ENCODE measurements around the gene RALGPS1.

RALGPS1 gene

DNA sequence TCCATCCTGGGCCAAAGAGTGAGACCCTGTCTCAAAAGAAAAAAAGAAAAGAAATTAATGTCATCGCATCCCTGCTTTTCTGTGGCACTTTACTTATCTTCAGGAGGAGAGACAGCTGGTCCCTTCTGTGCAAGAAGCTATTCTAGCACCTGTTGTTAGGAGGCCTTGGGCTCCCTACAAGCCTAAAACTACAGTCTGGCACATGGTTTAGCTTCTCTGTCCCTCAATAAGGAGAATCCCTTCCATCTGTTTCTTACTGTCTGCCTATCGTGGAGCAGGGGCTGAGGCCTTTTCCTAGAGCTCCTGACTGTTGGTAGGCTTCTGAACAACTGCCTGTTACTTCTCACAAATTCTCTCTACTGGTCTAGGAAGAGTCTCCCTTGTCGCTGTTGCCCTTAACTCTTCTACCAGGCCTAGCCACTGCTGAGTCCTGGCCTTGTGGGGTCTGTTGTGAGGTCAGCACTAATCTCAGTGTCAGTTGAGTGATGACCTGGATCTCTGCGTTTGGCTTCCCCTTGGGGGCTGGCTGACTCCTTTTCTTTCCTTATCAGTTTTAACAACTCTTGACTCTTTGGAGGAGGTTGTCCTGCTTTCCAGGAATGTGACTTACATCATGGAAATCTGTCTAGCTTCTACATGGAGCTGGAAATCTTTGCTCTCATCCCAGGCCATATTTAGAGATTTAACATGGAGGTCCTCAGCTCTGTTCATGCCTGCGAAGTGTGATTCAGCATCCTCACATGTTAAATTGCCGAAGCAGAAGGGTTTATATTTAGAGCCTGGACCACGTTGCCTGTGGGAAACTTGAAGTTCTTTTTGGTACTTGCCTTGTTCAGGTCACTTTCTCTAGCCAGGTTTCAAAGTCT is 344.3 kb downstream of the RALGPS1 start:
- no peak overlapping the region for H3K27ac ChIP-seq (ENCODE audit: low read depth, low read length)
- H3K79me2 ChIP-seq (ENCODE audit: control insufficient read depth, low read length), result no peaks in the 10 kb centered on the region
- no peak for TF ChIP-seq CTCF (IDR thresholded peaks at IDR 0.05; ENCODE audit: low read depth, low read length, poor library complexity, severe bottlenecking)
- TF ChIP-seq EZH2phosphoT487 (IDR thresholded peaks at IDR 0.05; ENCODE audit: borderline replicate concordance, low read length), result no peak
- H3F3A ChIP-seq (ENCODE audit: control insufficient read depth, insufficient read depth), result no peaks in the 10 kb centered on the region
- H3K27me3 ChIP-seq (ENCODE audit: control insufficient read depth, low read length), result peaks cover 7% of the 10 kb centered on the region; the same call in 1 of the 2 replicates
- H4K20me1 ChIP-seq (ENCODE audit: control insufficient read depth, insufficient read depth, low read depth, low read length), result no peaks in the 10 kb centered on the region
- no peaks in the 10 kb centered on the region for H3K4me1 ChIP-seq (ENCODE audit: control insufficient read depth, low read length)
- no peak overlapping the region for H3K4me3 ChIP-seq (ENCODE audit: low read length)
- H3K9me3 ChIP-seq (ENCODE audit: control insufficient read depth, insufficient read depth, low read length), result no peaks in the 10 kb centered on the region
- no peaks in the 10 kb centered on the region for H3K9me2 ChIP-seq (replicated peaks; ENCODE audit: control insufficient read depth, low read length)
- no peaks in the 10 kb centered on the region for H3K36me3 ChIP-seq (ENCODE audit: control insufficient read depth, low read length)
- no peak overlapping the region for H3K4me2 ChIP-seq (ENCODE audit: low read length)

DNA sequence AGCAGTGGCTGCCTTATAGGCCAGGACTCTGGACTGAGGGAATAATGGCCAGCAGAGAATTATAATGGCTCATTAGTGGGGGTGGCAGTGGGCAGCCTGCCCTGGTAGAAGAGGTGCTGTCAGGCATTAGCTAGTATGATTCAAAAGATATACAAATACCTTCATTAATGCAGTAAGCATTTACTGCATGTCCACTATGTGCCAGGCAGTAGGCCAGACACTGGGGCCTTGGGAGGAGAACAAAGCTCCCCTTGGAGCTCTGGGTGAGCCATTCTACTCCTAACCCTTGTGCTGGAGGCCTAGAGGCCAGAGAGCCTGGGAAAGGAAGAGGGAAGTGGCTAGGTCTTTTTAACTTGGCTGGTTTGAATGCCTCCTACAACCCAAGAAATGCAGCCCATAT is 348.0 kb downstream of the RALGPS1 start:
- H3K27me3 ChIP-seq (ENCODE audit: control insufficient read depth, low read length), result 0 out of 2 replicates have a peak, but pooled peaks cover 2% of the 10 kb centered on the region
- H4K20me1 ChIP-seq (ENCODE audit: control insufficient read depth, insufficient read depth, low read depth, low read length), result no peaks in the 10 kb centered on the region
- no peaks in the 10 kb centered on the region for H3K9me3 ChIP-seq (ENCODE audit: control insufficient read depth, insufficient read depth, low read length)
- no peaks in the 10 kb centered on the region for H3K36me3 ChIP-seq (ENCODE audit: control insufficient read depth, low read length)
- H3K4me1 ChIP-seq (ENCODE audit: control insufficient read depth, low read length), result no peaks in the 10 kb centered on the region
- no peaks in the 10 kb centered on the region for H3K79me2 ChIP-seq (ENCODE audit: control insufficient read depth, low read length)
- no peak overlapping the region for H3K4me3 ChIP-seq (ENCODE audit: low read length)
- no peak overlapping the region for H3K27ac ChIP-seq (ENCODE audit: low read depth, low read length)
- H3K9me2 ChIP-seq (replicated peaks; ENCODE audit: control insufficient read depth, low read length), result no peaks in the 10 kb centered on the region
- TF ChIP-seq EZH2phosphoT487 (IDR thresholded peaks at IDR 0.05; ENCODE audit: borderline replicate concordance, low read length), result no peak
- TF ChIP-seq CTCF (IDR thresholded peaks at IDR 0.05; ENCODE audit: low read depth, low read length, poor library complexity, severe bottlenecking), result no peak
- no peak overlapping the region for H3K4me2 ChIP-seq (ENCODE audit: low read length)
- no peaks in the 10 kb centered on the region for H3F3A ChIP-seq (ENCODE audit: control insufficient read depth, insufficient read depth)

- 0 out of 2 replicates have a peak, but pooled peaks cover 6% of the 10 kb centered on the region for H3K27me3 ChIP-seq (ENCODE audit: control insufficient read depth, low read length)
- no peaks in the 10 kb centered on the region for H3F3A ChIP-seq (ENCODE audit: control insufficient read depth, insufficient read depth)
- H3K9me3 ChIP-seq (ENCODE audit: control insufficient read depth, insufficient read depth, low read length), result no peaks in the 10 kb centered on the region
- no peak overlapping the region for H3K4me2 ChIP-seq (ENCODE audit: low read length)
- H3K36me3 ChIP-seq (ENCODE audit: control insufficient read depth, low read length), result no peaks in the 10 kb centered on the region
- H3K4me1 ChIP-seq (ENCODE audit: control insufficient read depth, low read length), result no peaks in the 10 kb centered on the region
- no peak overlapping the region for H3K4me3 ChIP-seq (ENCODE audit: low read length)
- no peaks in the 10 kb centered on the region for H4K20me1 ChIP-seq (ENCODE audit: control insufficient read depth, insufficient read depth, low read depth, low read length)
- H3K79me2 ChIP-seq (ENCODE audit: control insufficient read depth, low read length), result no peaks in the 10 kb centered on the region
- no peak overlapping the region for H3K27ac ChIP-seq (ENCODE audit: low read depth, low read length)
- no peaks in the 10 kb centered on the region for H3K9me2 ChIP-seq (replicated peaks; ENCODE audit: control insufficient read depth, low read length)
- no peak for TF ChIP-seq EZH2phosphoT487 (IDR thresholded peaks at IDR 0.05; ENCODE audit: borderline replicate concordance, low read length)
- TF ChIP-seq CTCF (IDR thresholded peaks at IDR 0.05; ENCODE audit: low read depth, low read length, poor library complexity, severe bottlenecking), result no peak
Observed at GRCh38 chr9:127263237-127263636, 348.7 kb downstream of the RALGPS1 start.

All from DOHH2 (cell line).